ENCODE data around the gene DDX4. TPM values are rescaled to one million over a fixed set of nuclear protein-coding genes. Genes with fewer than 3 reads are reported as not detected.
A peak's percentile ranks its signal among the peaks of the same experiment; 100 is the strongest.
"Not testable (repeated sequence)": the region's sequence is repeated elsewhere in the genome, so short reads cannot be mapped to it uniquely, and the experiment has no call there.

Gene DDX4
- not detected in 2 replicates for total RNA-seq

DNA sequence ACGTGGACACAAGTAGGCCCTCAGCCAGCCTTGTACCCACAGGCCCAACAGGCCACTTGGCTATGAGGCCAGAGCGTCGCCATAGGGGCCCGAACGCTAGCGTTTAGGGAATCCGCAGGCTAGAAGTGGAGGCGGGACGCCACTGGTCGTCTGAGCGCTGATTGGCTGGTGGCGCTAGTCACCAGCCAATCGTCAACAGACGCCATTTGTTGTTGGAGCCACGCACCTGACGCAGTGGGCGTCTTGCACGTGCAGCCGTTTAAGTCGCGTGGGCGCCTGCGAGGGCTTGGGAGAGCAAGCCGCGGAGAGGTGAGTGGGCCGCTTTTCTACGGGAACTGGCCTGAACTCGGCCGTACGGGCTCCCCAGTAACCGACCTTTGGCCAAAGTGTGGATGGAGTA is at the start of gene DDX4:
Gene DDX4, plus strand, starts transcription at position 269 of the 400 bp plus-strand sequence. CDS start 903 bp downstream, outside the sequence.
- no peak for DNase-seq (ENCODE audit: extremely low read depth, low read depth, low spot score)

DNA sequence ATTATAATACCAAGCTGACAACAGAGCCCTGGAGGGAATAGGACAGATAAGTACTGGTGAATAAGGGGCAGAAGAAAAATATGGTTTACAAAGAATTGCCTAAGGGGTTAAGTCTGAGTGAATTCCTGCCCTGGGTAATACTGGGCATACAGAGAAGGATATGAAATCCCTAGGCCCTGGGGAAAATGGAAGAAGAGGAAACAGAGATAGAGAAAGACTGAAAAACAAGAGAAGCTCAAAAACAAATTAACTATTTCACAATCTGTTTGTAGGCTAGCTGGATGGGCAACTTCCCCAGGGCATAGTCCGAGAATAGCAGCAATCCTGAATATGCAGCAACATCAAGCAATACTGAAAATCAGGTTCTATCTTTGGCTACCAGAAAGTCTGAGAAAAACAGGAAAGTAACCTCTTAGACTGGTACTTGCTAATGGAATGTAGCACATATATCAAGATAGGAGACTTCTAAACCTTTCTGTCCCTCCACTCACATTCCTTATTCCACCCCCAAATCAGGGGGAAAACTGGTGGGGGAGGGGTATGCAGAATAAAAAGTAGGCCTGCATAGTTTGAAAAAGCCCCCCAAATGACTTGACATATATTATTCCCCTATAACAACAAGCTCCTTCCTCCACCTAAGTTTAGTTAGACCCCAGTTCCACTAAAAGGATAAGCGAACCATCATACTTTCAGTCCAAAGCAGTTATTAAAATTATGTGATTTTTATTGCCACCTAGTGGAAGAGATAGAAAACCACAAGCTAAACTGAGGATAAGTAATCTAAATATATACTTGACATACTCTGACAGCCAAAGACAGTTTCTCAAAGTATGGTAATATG is 46.4 kb upstream of the DDX4 start:
- no peak for DNase-seq (ENCODE audit: extremely low read depth, low read depth, low spot score)

DNA sequence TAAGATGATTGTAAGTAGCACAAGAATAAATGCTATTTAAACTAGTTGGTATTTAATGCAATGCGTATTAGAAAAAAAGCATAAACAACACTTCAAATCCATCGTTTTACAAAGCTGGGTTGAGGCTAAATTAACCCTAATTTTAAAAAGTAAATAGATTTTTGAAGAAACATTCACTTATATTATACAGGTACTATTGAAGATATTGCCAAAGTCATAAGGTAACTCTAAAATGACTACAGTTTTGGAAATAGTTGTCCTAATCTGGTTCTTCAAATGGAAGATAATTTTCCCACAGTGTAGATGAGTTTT is 45.8 kb upstream of the DDX4 start:
- no peak for DNase-seq (ENCODE audit: extremely low read depth, low read depth, low spot score)

DNA sequence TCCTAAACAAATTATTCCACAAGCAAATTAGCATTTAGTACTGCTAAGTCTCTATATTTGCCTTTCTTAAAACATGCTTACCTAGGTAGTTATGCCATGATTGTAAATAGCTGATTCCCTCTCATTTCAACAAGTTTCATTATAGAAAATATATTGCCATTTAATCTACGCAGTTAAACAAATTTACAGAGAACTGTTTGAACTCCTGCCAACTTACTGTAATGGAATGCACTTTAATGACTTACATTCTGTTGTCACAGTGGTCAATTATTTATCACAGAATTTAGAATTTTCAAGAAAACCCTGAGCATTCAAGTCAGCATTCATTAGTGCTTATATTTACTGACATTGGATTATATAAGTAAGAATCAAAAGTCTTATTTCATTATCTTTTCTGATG is 45.4 kb upstream of the DDX4 start:
- DNase-seq (ENCODE audit: extremely low read depth, low read depth, low spot score) = no peak

DNA sequence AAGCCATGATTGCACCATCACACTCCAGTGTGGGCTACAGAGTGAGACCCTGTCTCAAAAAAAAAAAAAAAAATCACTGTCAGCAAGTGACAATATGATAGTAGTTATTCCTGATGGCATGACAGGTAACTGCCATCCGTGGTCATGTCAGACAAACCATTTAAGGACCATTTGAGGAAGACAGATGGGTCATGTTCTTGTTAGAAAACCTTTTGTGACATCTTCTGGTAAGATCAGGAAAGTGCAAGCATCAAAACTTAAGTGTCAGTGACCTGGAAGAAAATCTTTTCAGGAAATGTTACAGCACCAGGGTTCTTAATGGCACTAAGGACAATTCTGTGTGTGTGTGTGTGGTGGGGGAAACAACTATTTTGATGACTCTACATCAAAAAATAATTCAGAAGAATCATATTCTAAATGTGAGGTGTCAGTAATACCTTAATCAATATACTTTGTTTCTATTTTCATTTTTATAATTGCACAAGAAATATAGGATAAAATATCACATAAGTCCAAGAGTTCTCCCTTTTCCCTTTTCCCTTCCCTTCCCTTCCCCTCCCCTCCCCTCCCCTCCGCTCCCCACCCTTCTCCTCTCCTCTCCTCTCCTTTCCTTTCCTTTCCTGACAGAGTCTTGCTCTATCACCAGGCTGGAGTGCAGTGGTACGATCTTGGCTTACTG is 43.6 kb upstream of the DDX4 start:
- no peak for DNase-seq (ENCODE audit: extremely low read depth, low read depth, low spot score)

DNA sequence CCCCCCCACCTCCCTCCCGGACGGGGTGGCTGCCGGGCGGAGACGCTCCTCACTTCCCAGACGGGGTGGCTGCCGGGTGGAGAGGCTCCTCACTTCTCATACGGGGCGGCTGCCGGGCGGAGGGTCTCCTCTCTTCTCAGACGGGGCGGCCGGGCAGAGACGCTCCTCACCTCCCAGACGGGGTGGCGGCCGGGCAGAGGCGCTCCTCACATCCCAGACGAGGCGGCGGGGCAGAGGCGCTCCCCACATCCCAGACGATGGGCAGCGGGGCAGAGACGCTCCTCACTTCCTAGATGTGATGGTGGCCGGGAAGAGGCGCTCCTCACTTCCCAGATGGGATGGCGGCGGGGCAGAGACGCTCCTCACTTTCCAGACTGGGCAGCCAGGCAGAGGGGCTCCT is 41.2 kb upstream of the DDX4 start:
- DNase-seq (ENCODE audit: extremely low read depth, low read depth, low spot score) = not testable (repeated sequence)

DNA sequence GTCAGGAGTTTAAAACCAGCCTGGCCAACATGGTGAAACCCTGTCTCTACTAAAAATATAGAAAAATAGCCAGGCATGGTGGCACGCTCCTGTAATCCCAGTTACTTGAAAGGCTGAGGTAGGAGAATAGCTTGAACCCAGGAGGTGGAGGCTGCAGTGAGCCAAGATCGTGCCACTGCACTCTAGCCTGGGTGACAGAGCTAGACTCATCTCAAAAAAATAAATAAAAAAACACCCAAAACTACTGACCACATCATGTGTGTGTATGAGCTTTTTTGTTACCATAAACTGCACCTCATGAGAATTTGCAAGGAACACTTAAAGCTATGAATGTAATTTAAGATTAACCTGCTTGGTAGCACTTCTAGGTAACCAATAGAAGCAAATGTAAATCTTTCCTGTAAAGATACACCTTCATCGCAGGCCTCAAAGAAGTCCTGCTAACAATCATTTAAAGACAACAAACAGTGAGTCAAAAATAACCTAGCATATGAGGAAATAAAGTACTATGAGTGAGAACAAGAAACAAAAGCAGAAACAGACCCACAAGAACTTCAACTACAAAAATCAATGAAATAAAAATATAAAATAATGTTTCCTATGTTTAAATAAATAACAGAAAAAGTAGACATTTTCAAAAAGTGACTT is 38.7 kb upstream of the DDX4 start:
- DNase-seq (ENCODE audit: extremely low read depth, low read depth, low spot score) = no peak

DNA sequence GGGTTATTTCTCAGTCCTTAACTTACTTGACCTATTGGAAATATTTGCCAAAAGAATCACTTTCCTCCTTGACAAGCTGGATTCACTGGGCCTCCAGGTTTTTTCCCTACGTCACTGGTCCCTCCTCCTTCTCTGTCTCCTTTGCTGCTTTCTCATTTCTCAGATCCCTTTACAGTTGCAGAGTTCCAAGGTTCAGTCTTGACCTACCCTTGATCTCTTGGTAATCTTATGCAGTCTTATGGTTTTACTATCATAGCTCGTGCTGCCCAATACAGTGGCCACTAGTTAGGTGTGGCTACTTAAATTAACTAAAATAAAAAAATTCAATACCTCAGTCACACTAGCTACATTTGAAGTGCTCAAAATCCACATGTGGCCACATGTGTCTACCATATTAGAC is 37.1 kb upstream of the DDX4 start:
- DNase-seq (ENCODE audit: extremely low read depth, low read depth, low spot score) = no peak

DNA sequence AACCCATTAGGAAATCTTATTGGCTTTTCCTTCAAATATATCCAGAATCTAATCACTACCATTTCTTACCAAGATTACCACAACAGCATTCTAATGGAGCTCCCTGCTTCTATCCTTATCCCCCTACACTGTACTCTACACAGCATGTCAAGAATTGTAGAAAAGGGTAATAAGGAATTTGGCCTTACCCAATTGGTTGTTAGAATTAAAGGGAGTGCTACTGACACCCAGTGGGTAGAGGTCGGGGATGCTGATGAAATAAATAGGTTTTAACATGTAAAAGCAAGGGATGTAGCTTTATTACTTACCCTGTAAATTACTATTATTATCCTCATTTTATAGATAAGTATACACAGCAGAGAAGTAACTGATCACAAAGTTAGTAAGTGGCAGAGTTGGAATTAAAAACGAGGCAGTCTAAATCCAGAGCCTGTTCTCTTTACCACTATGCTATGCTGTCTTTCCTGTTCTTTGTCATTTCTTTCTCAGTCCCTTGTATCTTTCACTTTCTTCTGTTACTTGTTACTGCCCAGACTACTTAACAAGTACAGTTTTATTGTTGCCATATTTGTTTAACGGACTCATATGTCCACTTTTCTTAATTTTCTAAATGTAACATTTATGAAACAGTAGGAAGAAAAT is 36.3 kb upstream of the DDX4 start:
- no peak for DNase-seq (ENCODE audit: extremely low read depth, low read depth, low spot score)

DNA sequence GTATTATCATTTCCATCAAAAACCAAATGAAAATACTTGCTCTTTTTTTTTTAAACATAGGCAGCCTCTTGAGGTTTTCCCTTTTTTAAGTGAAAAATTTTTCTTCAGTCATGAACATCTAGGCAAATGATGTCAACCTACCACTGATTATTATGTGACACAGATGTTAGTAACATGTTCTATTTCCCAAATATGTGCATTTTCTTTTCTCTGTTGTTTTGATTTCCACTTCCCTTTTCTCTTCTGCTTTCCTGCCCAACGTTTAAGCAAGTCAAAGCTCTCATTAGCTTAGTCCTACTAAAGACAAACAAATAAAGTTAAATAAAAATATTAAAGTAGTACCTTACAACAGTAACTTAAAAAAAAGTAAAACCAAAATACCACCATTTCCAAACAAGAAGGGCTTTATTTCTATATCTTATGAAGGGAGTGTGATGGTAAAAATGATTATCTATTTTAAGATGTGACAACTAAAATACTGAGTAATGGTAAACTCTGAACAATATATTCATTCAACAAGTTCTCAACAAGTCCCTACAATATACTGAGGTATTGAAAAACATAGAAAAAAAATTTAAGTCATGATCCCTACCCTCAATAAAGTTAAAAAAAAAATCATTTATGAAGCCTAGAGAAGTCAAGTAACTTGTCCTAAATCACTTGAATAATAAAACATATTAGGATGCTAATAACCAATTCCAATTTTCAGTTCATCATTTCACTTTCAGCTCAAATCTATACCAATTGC is 35.1 kb upstream of the DDX4 start:
- DNase-seq (ENCODE audit: extremely low read depth, low read depth, low spot score) = no peak

DNA sequence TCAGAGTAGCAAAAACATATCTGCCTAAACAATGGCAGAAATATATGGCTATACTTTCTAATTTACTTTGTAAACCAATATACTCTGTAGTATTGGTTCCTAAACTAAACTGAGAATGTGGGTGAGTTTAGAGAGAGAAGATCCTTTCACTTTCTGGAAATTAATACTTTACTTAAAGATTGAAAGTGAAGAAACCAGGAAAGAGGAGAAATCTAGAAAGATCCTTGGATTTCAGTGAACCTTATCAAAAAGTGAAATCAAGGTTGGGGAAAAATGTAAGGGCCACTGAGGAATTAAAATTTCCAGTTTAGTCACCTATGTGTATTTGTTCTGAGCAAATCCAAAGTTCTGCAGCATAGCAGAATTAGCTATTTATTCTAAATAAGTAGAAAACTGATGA is 31.6 kb upstream of the DDX4 start:
- DNase-seq (ENCODE audit: extremely low read depth, low read depth, low spot score) = no peak

DNA sequence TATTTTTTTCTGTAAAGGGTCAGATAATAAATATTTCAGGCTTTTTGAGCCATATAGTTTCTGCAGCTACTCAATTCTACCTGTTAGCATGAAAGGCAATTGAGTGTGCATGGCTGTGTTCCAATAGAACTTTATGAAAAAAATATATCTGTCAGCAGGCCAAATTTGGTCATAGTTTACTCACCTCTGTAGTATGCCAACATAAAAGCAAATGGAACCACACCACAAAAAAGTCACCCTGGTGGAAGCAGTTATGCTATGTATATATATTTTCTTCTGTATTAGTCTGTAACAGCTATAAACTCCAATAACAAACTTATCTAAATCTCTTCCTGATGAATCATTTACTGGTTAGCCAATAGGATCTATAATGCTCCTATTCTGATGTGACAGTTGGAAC is 29.1 kb upstream of the DDX4 start:
- DNase-seq (ENCODE audit: extremely low read depth, low read depth, low spot score) = no peak

DNA sequence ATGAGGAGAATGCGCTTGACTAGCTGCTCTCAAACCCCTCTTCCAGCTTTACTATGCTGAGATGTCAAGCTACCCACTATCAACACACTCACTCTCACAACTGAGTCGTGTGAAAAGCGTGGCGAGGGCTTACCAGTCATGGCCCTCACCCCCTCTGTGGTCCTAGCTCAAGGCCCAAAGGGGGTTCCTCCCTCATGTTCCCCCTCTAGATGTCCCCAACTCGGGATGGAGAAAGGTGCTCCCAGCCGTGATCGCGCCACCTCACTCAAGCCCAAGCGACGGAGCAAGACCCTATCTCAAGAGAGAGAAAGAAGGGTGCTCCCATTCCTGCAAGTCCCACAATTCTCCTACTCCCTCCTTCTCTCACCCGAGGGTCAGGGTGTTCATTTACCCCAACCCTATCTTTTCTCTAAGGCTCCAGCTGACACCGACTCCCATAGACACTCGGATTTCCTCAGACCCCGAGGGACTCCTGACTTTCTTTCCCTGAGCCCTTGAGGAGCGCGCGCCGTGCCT is 26.3 kb upstream of the DDX4 start:
- DNase-seq (ENCODE audit: extremely low read depth, low read depth, low spot score) = no peak

DNA sequence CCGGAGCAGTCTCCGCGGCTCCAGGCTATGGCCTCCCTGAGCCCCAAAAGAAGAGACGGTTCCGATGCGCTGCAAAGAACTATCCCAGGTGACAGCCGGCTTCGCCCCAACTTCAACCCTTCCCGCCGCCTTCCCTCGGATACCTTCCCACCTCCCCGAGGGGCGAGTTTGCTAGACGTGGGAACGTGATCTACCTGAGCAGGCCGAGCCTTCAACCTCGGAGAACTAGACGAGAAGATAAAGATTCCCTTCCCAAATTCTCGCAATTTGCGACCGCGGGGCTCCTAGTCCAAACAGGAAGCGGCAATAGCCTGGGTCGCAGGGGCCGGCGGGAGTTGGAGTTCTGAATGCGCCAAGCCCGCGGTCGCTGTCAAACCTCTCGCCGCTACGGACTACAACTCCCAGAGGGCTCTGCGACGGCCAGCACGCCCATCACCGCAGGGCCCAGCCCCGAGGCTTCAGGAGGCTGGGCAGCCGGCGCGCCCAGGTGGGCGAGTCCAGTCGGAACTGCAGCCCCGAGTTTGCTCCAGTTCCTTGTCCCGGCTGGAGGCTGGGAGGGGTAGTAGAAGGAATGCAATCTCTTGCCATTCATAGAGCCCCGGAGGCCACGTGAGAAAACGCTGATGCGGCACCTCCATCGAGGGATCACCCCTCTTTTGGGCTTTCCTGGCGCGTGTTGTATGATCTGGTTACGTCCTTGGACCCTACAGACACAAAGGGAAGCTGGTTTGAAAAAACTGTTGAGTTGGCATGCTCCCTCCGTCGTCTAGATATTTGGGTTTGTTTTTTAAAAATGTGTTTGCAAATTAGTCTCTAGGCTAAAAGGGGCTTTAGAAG is 25.6 kb upstream of the DDX4 start, which contains the start of gene SLC38A9:
Gene SLC38A9, minus strand, starts transcription at position 302 of the 837 bp plus-strand sequence. CDS start 14,366 bp downstream, outside the sequence.
- DNase-seq (ENCODE audit: extremely low read depth, low read depth, low spot score) = peak; percentile 48

DNA sequence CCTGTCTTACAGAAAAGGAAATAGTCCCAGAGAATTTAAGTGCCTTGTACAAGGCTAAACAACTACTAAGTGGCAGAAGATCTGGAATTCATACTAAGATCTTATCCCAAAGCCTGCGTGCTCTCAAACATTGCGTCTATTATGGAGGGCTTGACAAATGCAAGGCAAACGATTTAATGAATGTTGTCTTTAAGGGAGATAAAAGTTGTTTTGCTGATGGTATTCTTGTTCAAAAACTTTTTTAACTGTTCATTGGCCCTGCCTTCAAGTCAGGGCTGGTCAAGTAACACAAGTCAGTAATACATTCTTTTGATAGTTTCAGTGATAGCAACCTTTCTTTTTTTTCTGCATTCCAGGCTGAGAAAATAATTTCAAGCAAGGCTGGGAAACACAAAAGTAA is 24.0 kb upstream of the DDX4 start:
- DNase-seq (ENCODE audit: extremely low read depth, low read depth, low spot score) = no peak

DNA sequence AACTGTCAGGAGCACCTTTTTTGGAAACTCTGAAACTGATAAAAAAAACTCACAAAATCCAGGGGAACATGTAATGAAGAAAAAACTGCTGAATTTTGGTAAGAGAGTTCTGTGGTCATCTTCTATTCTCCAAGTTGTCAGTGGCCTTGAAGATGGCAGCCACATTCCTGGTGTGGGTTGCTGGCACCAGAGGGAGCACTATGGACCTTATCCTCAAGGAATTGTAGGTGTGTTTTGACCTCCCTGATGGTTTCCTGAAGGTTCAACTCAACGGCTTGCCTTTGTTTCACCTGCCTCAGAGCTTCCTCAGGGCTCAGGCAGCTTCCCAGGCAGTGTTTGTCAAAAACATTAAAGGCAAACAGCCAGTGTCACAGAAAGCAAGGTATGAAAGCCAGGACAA is 23.5 kb upstream of the DDX4 start:
- DNase-seq (ENCODE audit: extremely low read depth, low read depth, low spot score) = no peak

DNA sequence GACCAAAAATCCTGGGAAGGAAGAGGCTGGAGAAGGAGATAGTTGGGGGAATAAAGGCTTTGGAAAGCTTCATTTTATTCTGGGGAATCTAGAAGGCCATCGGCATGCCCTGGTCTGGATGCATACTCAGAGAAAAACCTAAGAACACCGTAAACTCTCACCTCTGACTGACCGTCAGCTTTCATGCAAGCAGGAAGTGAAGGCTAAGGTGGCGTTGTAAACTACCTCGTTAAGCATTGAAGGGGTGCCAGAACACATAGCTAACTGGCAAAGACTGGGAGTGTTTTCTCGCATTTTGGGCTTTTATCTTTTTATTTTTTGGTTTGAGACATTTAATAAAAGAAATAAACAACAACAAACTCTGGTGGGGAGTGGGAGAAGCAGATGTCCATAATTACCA is 23.1 kb upstream of the DDX4 start:
- no peak for DNase-seq (ENCODE audit: extremely low read depth, low read depth, low spot score)

DNA sequence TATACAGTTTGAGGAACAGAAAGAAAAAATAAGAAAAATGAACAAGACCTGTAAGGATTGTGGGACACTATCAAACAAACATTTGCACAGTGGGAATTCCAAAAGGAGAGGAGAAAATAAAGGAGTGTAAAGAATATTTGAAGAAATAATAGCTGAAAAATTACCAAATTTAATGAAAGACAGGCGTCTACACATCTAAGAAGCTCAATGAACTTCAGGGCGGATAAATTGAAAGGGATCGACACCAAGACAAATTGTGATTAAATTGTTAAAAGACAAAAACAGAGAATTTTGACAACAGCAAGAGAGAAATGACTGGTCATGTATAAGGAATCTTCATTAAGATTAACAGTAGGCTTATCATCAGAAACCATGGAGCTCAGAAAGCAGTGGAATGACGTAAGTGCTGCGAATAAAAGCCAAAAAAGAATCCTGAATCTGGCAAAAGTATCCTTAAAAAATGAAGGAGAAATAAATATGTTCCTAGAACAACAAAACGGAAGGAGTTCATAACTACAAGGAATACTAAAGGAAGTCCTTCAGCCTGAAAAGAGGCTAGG is 22.3 kb upstream of the DDX4 start:
- DNase-seq (ENCODE audit: extremely low read depth, low read depth, low spot score) = no peak

DNA sequence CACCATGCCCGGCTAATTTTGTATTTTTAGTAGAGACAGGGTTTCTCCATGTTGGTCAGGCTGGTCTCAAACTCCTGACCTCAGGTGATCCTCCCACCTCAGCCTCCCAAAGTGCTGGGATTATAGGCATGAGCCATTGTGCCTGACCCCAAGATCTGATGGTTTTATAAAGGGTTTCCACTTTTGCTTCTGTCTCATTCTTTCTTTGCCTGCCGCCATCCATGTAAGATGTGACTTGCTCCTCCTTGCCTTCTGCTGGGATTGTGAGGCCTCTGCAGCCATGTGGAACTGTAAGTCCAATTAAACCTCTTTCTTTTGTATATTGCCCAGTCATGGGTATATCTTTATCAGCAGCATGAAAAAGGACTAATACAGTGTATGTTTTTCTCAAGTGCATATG is 18.8 kb upstream of the DDX4 start:
- DNase-seq (ENCODE audit: extremely low read depth, low read depth, low spot score) = not testable (repeated sequence)
